GOT3 (cell line): Measurements from ENCODE around the gene ZNF625.
"Not testable (repeated sequence)": the region's sequence is repeated elsewhere in the genome, so short reads cannot be mapped to it uniquely, and the experiment has no call there.

Source experiments
- DNase-seq: peaks from one replicate; lab custom pipeline; 2025; ENCODE audit warnings: mixed read lengths; lab: John Stamatoyannopoulos, UW

The ZNF625 gene

DNA sequence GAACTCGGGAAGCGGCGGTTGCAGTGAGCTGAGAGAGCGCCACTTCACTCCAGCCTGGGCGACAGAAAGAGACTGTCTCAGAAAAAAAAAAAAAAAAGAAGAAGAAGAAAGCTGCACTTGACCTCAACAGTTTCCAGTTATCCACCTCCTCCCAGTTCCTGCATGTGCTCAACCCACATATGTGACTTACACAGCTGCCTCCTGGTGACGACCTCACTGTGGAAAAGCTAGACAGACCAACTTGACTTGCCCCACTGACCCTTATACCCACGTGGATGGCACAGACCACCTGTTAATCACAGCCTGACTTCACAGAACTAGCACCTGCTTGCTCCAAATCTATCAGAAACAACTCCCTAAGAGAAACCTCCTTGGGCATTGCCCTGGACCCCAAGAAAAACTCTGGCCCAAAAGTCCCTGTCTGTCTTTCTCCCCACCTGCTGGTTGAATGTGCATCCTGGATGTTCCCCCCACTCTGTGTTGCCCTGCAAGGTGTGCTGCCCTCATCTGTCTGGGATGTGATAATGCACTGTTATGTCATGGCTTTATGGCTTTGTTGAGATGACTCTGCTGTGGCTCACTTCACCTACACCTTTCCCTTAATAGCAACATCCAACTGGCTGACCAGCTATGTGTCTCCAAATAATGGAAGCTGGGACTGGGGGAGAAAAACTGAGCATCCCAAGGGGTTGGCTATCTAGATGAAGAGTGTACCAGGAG lies 19.2 kb downstream of the ZNF625 start:
- no peak for DNase-seq

DNA sequence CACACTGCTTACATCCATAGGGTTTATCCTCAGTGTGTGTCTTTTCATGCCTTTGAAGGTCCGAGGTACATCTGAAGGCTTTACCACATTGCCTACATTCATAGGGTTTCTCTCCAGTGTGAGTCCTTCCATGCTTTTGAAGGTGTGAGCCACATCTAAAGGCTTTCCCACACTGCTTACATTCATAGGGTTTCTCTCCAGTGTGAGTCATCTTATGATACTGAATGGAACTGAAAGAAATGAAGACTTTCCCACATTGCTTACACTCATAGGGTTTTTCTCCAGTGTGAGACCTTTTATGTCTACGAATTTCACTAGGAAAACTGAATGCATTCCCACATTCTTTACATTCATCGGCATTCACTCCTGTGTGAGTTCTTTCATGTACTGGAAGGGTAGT lies 23.5 kb downstream of the ZNF625 start:
- DNase-seq, result no peak

DNA sequence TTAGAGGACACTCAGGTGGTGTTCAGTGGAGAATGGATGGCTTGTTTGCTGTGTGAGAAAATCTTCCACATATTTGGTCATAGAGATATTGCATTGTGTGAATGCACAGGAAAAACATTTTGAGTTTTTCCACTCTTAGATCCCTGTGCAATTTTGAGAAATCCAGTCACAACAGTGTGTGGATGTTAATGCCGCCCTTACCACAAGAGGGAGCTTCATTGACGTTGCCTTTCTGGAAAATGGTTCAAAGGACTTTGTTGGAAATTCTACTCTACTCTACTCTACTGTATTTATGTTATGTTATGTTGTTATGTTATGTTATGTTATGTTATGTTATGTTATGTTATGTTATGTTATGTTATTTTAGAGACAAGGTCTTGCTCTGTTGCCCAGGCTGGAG lies 29.8 kb downstream of the ZNF625 start:
- DNase-seq, result no peak

- DNase-seq, result no peak
Measured at GRCh38 chr19:12117201-12117970, 39.1 kb downstream of the ZNF625 start.

- no peak for DNase-seq
Measured at GRCh38 chr19:12113121-12113520, 43.4 kb downstream of the ZNF625 start.

DNA sequence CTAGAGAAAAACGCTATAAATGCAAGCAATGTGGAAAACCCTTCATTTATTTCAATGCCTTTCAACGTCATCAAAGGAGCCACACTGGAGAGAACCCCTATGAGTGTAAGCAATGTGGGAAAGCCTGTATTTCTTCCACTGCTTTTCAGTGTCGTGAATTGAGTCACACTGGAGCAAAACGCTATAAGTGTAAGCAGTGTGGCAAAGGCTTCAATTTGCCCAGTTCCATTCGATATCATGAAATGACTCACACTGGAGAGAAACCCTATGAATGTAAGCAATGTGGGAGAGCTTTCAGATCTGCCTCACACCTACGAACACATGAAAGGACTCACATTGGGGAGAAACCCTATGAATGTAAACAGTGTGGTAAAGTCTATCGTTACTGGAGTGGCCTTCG lies 43.8 kb downstream of the ZNF625 start:
- DNase-seq, result no peak

DNA sequence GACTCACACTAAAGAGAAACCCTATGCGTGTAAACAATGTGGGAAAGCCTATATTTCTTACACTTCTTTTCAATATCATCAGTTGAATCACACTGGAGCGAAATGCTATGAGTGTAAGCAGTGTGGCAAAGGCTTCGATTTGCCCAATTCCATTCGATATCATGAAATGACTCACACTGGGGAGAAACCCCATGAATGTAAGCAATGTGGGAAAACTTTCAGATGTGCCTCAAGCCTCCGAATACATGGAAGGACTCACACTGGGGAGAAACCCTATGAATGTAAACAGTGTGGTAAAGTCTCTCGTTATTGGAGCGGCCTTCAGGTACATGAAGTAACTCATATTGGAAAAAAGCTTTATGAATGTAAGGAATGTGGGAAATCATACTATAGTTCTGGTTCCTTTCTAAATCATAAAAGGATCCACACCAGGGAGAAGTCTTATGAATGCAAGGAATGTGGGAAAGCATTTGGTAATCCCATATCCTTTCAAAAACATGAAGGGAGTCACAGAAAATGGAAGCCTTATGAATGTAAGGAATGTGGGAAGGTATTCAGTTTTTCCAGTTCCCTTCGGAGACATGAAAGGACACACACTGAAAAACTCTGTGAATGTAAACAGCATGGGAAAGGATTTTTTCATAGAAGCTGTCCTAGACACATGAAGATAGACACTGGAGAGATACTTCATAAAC lies 44.4 kb downstream of the ZNF625 start:
- no peak for DNase-seq

- no peak for DNase-seq
Measured at GRCh38 chr19:12111176-12111575, 45.4 kb downstream of the ZNF625 start.

- not testable (repeated sequence) for DNase-seq
Measured at GRCh38 chr19:12103909-12104308, 52.6 kb downstream of the ZNF625 start.

- DNase-seq, result no peak
Measured at GRCh38 chr19:12098040-12098439, 58.5 kb downstream of the ZNF625 start.

GRCh38 chr19:12095111-12095790 lies 61.3 kb downstream of the ZNF625 start:
- no peak for DNase-seq
